Keratinocyte (primary cell): ENCODE measurements around the gene GRK5. TPM values are rescaled to one million over a fixed set of nuclear protein-coding genes. Genes with fewer than 3 reads are reported as not detected.

Experiments
- DNase-seq: peaks from one replicate; pipeline ENCODE4 v3.0.0-alpha.2; 2011; ENCODE audit warnings: low read depth, missing footprints, low spot score
- FAIRE-seq: peaks from 2 replicates; lab custom pipeline; 2011; peaks lifted over from hg19 to GRCh38; lab: Jason Lieb, UNC
- H2AFZ ChIP-seq: 2 replicates; pipeline ENCODE4 v1.6.0; 2012; ENCODE audit warnings: low read length, control low read depth, inconsistent platforms; ENCODE audit not compliant: control insufficient read depth
- H3K27ac ChIP-seq: 2 replicates; pipeline ENCODE4 v1.5.1; 2011; ENCODE audit warnings: low read length; ENCODE audit not compliant: control insufficient read depth, insufficient read depth
- H3K27me3 ChIP-seq: 3 replicates; pipeline ENCODE4 v1.6.0; 2011; ENCODE audit warnings: low read length; ENCODE audit not compliant: control insufficient read depth, insufficient read depth; ENCODE audit errors: extremely low read depth
- H3K36me3 ChIP-seq, 2 experiments: 2 replicates in 1 of 2; 3 replicates in 1 of 2; pipeline ENCODE4 v1.5.1; 2011; ENCODE audit warnings: low read length in 2 of 2, mild to moderate bottlenecking in 1 of 2; ENCODE audit not compliant: control insufficient read depth in 2 of 2, insufficient read depth in 2 of 2; ENCODE audit errors: extremely low read depth in 1 of 2
- H3K4me1 ChIP-seq: 3 replicates; pipeline ENCODE4 v1.5.1; 2011; ENCODE audit warnings: low read length; ENCODE audit not compliant: control insufficient read depth, insufficient read depth; ENCODE audit errors: extremely low read depth
- H3K4me2 ChIP-seq: 3 replicates; pipeline ENCODE4 v1.6.0; 2011; ENCODE audit warnings: low read depth, low read length; ENCODE audit not compliant: control insufficient read depth, insufficient read depth; ENCODE audit errors: extremely low read depth
- H3K4me3 ChIP-seq, 3 experiments: fragments of 200-600 bp in 1 of 3; sonication (generic) in 1 of 3; 2 replicates in 2 of 3; 3 replicates in 1 of 3; pipeline ENCODE4 v1.5.1; 2011 to 2016; ENCODE audit warnings: low read length in 3 of 3, mild to moderate bottlenecking in 3 of 3, control low read depth in 2 of 3, inconsistent platforms in 1 of 3, low read depth in 1 of 3, mixed read lengths in 1 of 3, mixed run types in 1 of 3, moderate library complexity in 1 of 3; ENCODE audit not compliant: control insufficient read depth in 2 of 3, insufficient read depth in 2 of 3; ENCODE audit errors: extremely low read depth in 1 of 3
- H3K79me2 ChIP-seq: 2 replicates; pipeline ENCODE4 v1.6.0; 2012; ENCODE audit warnings: low read length; ENCODE audit not compliant: control insufficient read depth, insufficient read depth
- H3K9ac ChIP-seq: 3 replicates; pipeline ENCODE4 v1.6.0; 2011; ENCODE audit warnings: low read length; ENCODE audit not compliant: control insufficient read depth, insufficient read depth; ENCODE audit errors: extremely low read depth
- H3K9me1 ChIP-seq: 3 replicates; pipeline ENCODE4 v1.6.0; 2011; ENCODE audit warnings: low read length; ENCODE audit not compliant: control insufficient read depth, insufficient read depth; ENCODE audit errors: extremely low read depth
- H3K9me3 ChIP-seq: 2 replicates; pipeline ENCODE4 v1.5.1; 2012; ENCODE audit warnings: low read depth, low read length; ENCODE audit not compliant: control insufficient read depth
- H4K20me1 ChIP-seq: 3 replicates; pipeline ENCODE4 v1.6.0; 2011; ENCODE audit warnings: low read length; ENCODE audit not compliant: control insufficient read depth, insufficient read depth; ENCODE audit errors: extremely low read depth
- CTCF ChIP-seq, 3 experiments: IDR thresholded peaks in 1 of 3; conservative IDR thresholded peaks in 1 of 3; optimal IDR thresholded peaks in 1 of 3; 2 replicates in 2 of 3; 3 replicates in 1 of 3; pipeline versions ENCODE3 to v1.5.1; 2011; ENCODE audit warnings: low read length in 3 of 3, mild to moderate bottlenecking in 3 of 3, moderate library complexity in 2 of 3, control low read depth in 1 of 3, inconsistent platforms in 1 of 3; ENCODE audit not compliant: insufficient read depth in 2 of 3; ENCODE audit errors: extremely low read depth in 1 of 3
- EZH2 ChIP-seq: IDR thresholded peaks from one replicate; pipeline ENCODE4 v1.6.1; 2012; ENCODE audit warnings: inconsistent platforms, mild to moderate bottlenecking, low read length, moderate library complexity
- dilution Hi-C: fragments of 300-500 bp; cut with MboI; formaldehyde crosslinking; loops from one replicate; pipeline ENCODE4 v1.7.0; 2020; ENCODE audit warnings: low sequenced_read_pairs; ENCODE audit not compliant: extremely low pct_ligation_motif_present
- polyA plus RNA-seq, 5 experiments: library from polyadenylated mRNA; depleted of rRNA in 3 of 5; stranded (reverse) in 3 of 5; stranded (forward) in 1 of 5; unstranded in 1 of 5; fragments of >200 nt; gene quantifications; 1 replicate in 1 of 5; 2 replicates in 3 of 5; 3 replicates in 1 of 5; pipeline versions ENCODE4 v1.2.1 to v1.2.3, GENCODE V29; 2011 to 2012; ENCODE audit warnings: missing spikeins in 2 of 5, low read depth in 1 of 5, low replicate concordance in 1 of 5

Gene GRK5
- polyA plus RNA-seq, 1 donor (not counting 4 experiments of a cell fraction or from before 2014, with no cell fraction given), result 7.6 TPM

- DNase-seq, result no peak
- no peaks in the 10 kb centered on the region for H3K9me1 ChIP-seq
- no peaks in the 10 kb centered on the region for H3K36me3 ChIP-seq
- TF ChIP-seq EZH2 (no peak), CTCF (optimal IDR thresholded peaks at IDR 0.05 in 1 of 3, IDR thresholded peaks at IDR 0.05 in 1 of 3, conservative IDR thresholded peaks at IDR 0.05 in 1 of 3; ENCODE audit: extremely low read depth in 1 of 3, insufficient read depth in 2 of 3, low read length in 3 of 3) (no peak)
- H3K27ac ChIP-seq, result no peak overlapping the region
- FAIRE-seq, result no peak
- dilution Hi-C loops, result no loop called here
- no peaks in the 10 kb centered on the region for H3K79me2 ChIP-seq
- H4K20me1 ChIP-seq, result no peaks in the 10 kb centered on the region
- no peak overlapping the region for H2AFZ ChIP-seq
- H3K9ac ChIP-seq, result no peak overlapping the region
- no peaks in the 10 kb centered on the region for H3K27me3 ChIP-seq
- no peaks in the 10 kb centered on the region for H3K9me3 ChIP-seq
- H3K4me3 ChIP-seq, result no peak overlapping the region
- H3K4me1 ChIP-seq, result peaks cover 7% of the 10 kb centered on the region
- no peak overlapping the region for H3K4me2 ChIP-seq
Observed at GRCh38 chr10:119233123-119233820, 25.9 kb downstream of the GRK5 start.

GRCh38 chr10:119233821-119234220 is 26.4 kb downstream of the GRK5 start:
- no peaks in the 10 kb centered on the region for H3K9me1 ChIP-seq
- no peak overlapping the region for H2AFZ ChIP-seq
- H3K4me1 ChIP-seq, result peaks cover 7% of the 10 kb centered on the region
- DNase-seq (no peak), FAIRE-seq (no peak)
- H3K9me3 ChIP-seq, result no peaks in the 10 kb centered on the region
- no peak overlapping the region for H3K27ac ChIP-seq
- dilution Hi-C loops, result no loop called here
- no peak overlapping the region for H3K4me2 ChIP-seq
- TF ChIP-seq EZH2 (no peak), CTCF (optimal IDR thresholded peaks at IDR 0.05 in 1 of 3, IDR thresholded peaks at IDR 0.05 in 1 of 3, conservative IDR thresholded peaks at IDR 0.05 in 1 of 3; ENCODE audit: extremely low read depth in 1 of 3, insufficient read depth in 2 of 3, low read length in 3 of 3) (no peak)
- H3K9ac ChIP-seq, result no peak overlapping the region
- H3K4me3 ChIP-seq, result no peak overlapping the region
- H3K36me3 ChIP-seq, result no peaks in the 10 kb centered on the region
- H3K27me3 ChIP-seq, result no peaks in the 10 kb centered on the region
- H4K20me1 ChIP-seq, result no peaks in the 10 kb centered on the region
- H3K79me2 ChIP-seq, result no peaks in the 10 kb centered on the region
